A549 (cell line): Measurements from ENCODE around the gene STAB2. TPM values are rescaled to one million over a fixed set of nuclear protein-coding genes. Genes with fewer than 3 reads are reported as not detected.

ENCODE experiments used
- ATAC-seq, 2 experiments: fragments of 200-7000 bp in 1 of 2; fragments of >200 bp in 1 of 2; cut with Nextera tagmentation in 1 of 2; cut with Tn5 transposase in 1 of 2; 3 replicates each; pipeline versions ENCODE4 v1.8.0 to v1.9.1; 2018 to 2020; ENCODE audit warnings: mild to moderate bottlenecking in 1 of 2, moderate library complexity in 1 of 2
- CTCF ChIA-PET: fragments of 300-600 bp; sonication (Branson Sonifier 250); formaldehyde crosslinking; extraction: SDS; loops from one replicate; lab custom pipeline; 2021; ENCODE audit warnings: antibody characterized with exemption, inconsistent platforms; lab: Yijun Ruan, JAX
- POLR2A ChIA-PET: fragments of 350-600 bp; formaldehyde crosslinking; extraction: SDS; loops from one replicate; lab custom pipeline; 2021; ENCODE audit warnings: antibody characterized with exemption, inconsistent platforms; lab: Yijun Ruan, JAX
- DNase-seq, 2 experiments: peaks; one replicate each; pipeline versions ENCODE4 v3.0.0 to v3.0.0-alpha.2; 2011 to 2016; ENCODE audit warnings: low read depth in 1 of 2, low spot score in 1 of 2
- FAIRE-seq: peaks from 2 replicates; lab custom pipeline; 2011; peaks lifted over from hg19 to GRCh38; lab: Jason Lieb, UNC
- H3K27ac ChIP-seq, 2 experiments: fragments of >200 bp; sonication (Bioruptor Twin); formaldehyde crosslinking; 3 replicates each; pipeline ENCODE4 v1.5.1; 2016 to 2017
- H3K4me1 ChIP-seq: fragments of >200 bp; sonication (Bioruptor Twin); formaldehyde crosslinking; 3 replicates; pipeline ENCODE4 v1.6.1; 2016
- H3K4me2 ChIP-seq: fragments of >200 bp; sonication (Bioruptor Twin); formaldehyde crosslinking; 3 replicates; pipeline ENCODE4 v1.6.1; 2016
- H3K4me3 ChIP-seq: fragments of >200 bp; sonication (Bioruptor Twin); formaldehyde crosslinking; 3 replicates; pipeline ENCODE4 v1.5.1; 2016
- H3K9me3 ChIP-seq: fragments of >200 bp; sonication (Bioruptor Twin); formaldehyde crosslinking; 3 replicates; pipeline ENCODE4 v1.6.1; 2016
- CHD2 ChIP-seq: fragments of 150-350 bp; IDR thresholded peaks from 2 replicates; pipeline ENCODE4 v1.6.1; 2014; ENCODE audit warnings: low read length; ENCODE audit not compliant: partially characterized antibody
- EHF ChIP-seq: fragments of 250-450 bp; sonication (Bioruptor Pico); IDR thresholded peaks from 2 replicates; pipeline ENCODE4 v1.5.0; 2020; ENCODE audit warnings: mild to moderate bottlenecking
- EHMT2 ChIP-seq: fragments of 200-600 bp; sonication (generic); IDR thresholded peaks from 2 replicates; pipeline ENCODE4 v1.6.1; 2016; ENCODE audit warnings: antibody characterized with exemption, low read depth, mild to moderate bottlenecking, moderate library complexity
- EP300 ChIP-seq, 2 experiments: fragments of >200 bp; sonication (Bioruptor Twin); formaldehyde crosslinking; IDR thresholded peaks; 2 replicates in 1 of 2; 3 replicates in 1 of 2; pipeline ENCODE4 v1.6.1; 2016 to 2017
- FOSB ChIP-seq: fragments of 250-450 bp; sonication (Bioruptor Pico); IDR thresholded peaks from 2 replicates; pipeline ENCODE4 v1.5.0; 2020; ENCODE audit warnings: mild to moderate bottlenecking, moderate library complexity
- HDAC2 ChIP-seq: fragments of 200-600 bp; sonication (generic); IDR thresholded peaks from 2 replicates; pipeline ENCODE4 v1.6.1; 2016
- HOXB13 ChIP-seq: fragments of 250-450 bp; sonication (Bioruptor Pico); IDR thresholded peaks from 2 replicates; pipeline ENCODE4 v1.5.0; 2020; ENCODE audit warnings: low read depth, mild to moderate bottlenecking, moderate library complexity
- HOXB5 ChIP-seq: fragments of 250-450 bp; sonication (Bioruptor Pico); IDR thresholded peaks from 2 replicates; pipeline ENCODE4 v1.5.0; 2020; ENCODE audit warnings: mild to moderate bottlenecking, moderate library complexity
- JUN ChIP-seq, 2 experiments: fragments of >200 bp; sonication (Bioruptor Twin); formaldehyde crosslinking; IDR thresholded peaks; 2 replicates in 1 of 2; 3 replicates in 1 of 2; pipeline ENCODE4 v1.6.1; 2016 to 2017
- JUNB ChIP-seq: fragments of >200 bp; sonication (Bioruptor Twin); formaldehyde crosslinking; IDR thresholded peaks from 2 replicates; pipeline ENCODE4 v1.6.1; 2016
- MYC ChIP-seq: IDR thresholded peaks from 2 replicates; pipeline ENCODE4 v1.6.1; 2012; ENCODE audit warnings: mild to moderate bottlenecking, inconsistent platforms, low read length, improper control_type of control experiment, borderline replicate concordance
- NFE2L2 ChIP-seq: fragments of 150-350 bp; conservative IDR thresholded peaks from 2 replicates; pipeline ENCODE4 v1.6.1; 2014; ENCODE audit warnings: low read length
- NPAS2 ChIP-seq: fragments of 250-450 bp; sonication (Bioruptor Pico); IDR thresholded peaks from 2 replicates; pipeline ENCODE4 v1.8.0; 2022; ENCODE audit warnings: mild to moderate bottlenecking, moderate library complexity, borderline replicate concordance
- POLR2A ChIP-seq: IDR thresholded peaks from 2 replicates; pipeline ENCODE4 v1.6.1; 2012; ENCODE audit warnings: mild to moderate bottlenecking, low read length
- RAD21 ChIP-seq, 2 experiments: fragments of >200 bp in 1 of 2; sonication (Bioruptor Twin) in 1 of 2; formaldehyde crosslinking in 1 of 2; IDR thresholded peaks in 1 of 2; conservative IDR thresholded peaks in 1 of 2; 2 replicates in 1 of 2; 3 replicates in 1 of 2; pipeline ENCODE4 v1.6.1; 2012 to 2018; ENCODE audit warnings: inconsistent platforms in 1 of 2
- RARB ChIP-seq: fragments of 250-450 bp; sonication (Bioruptor Pico); IDR thresholded peaks from 2 replicates; pipeline ENCODE4 v1.8.0; 2021; ENCODE audit warnings: mild to moderate bottlenecking, moderate library complexity
- RNF2 ChIP-seq: fragments of 200-600 bp; sonication (generic); IDR thresholded peaks from 2 replicates; pipeline ENCODE4 v1.6.1; 2016; ENCODE audit warnings: low read depth, mild to moderate bottlenecking, antibody characterized with exemption, moderate library complexity, borderline replicate concordance
- TP53 ChIP-seq: fragments of 250-450 bp; sonication (Bioruptor Pico); IDR thresholded peaks from 2 replicates; pipeline ENCODE4 v1.5.0; 2021; ENCODE audit warnings: mild to moderate bottlenecking, moderate library complexity
- ZNF302 ChIP-seq: fragments of 250-450 bp; sonication (Bioruptor Pico); IDR thresholded peaks from 2 replicates; pipeline ENCODE4 v1.9.0; 2021; ENCODE audit warnings: inconsistent platforms, mild to moderate bottlenecking, moderate library complexity
- ZSCAN20 ChIP-seq: fragments of 250-450 bp; sonication (Bioruptor Pico); IDR thresholded peaks from 2 replicates; pipeline ENCODE4 v1.8.0; 2022; ENCODE audit warnings: mild to moderate bottlenecking, moderate library complexity
- WGBS: methylation state at CpG from one replicate; pipeline ENCODE4 v1.1.6; 2017; ENCODE audit errors: missing lambda C conversion rate; 5-methylcytosine and 5-hydroxymethylcytosine counted together
- polyA plus RNA-seq, 4 experiments: library from polyadenylated mRNA; depleted of rRNA in 3 of 4; stranded (reverse); fragments of >200 nt; fragmentation: RNase III in 1 of 4; extraction: RNeasy Plus Mini Kit Qiagen cat#74134 plus additional on column Dnase treatment in 1 of 4; gene quantifications; 2 replicates in 3 of 4; 3 replicates in 1 of 4; pipeline ENCODE4 v1.2.3, GENCODE V29; 2011 to 2017
- TF ChIP-seq, protein P1 (sequence below): IDR thresholded peaks from 2 replicates; pipeline ENCODE4 v1.6.1; 2012; ENCODE audit warnings: low read depth, borderline replicate concordance
- TF ChIP-seq, protein P2 (sequence below): fragments of 250-450 bp; sonication (Bioruptor Pico); IDR thresholded peaks from 2 replicates; pipeline ENCODE4 v1.5.0; 2020; ENCODE audit warnings: low read depth, mild to moderate bottlenecking, moderate library complexity
- TF ChIP-seq, protein P3 (sequence below): fragments of 200-600 bp; sonication (generic); IDR thresholded peaks from 2 replicates; pipeline ENCODE4 v1.6.1; 2016; ENCODE audit warnings: antibody characterized with exemption, mild to moderate bottlenecking, moderate library complexity

The STAB2 gene
- polyA plus RNA-seq, 2 of the 4 experiments (the other 2 are of a cell fraction), result not detected

DNA sequence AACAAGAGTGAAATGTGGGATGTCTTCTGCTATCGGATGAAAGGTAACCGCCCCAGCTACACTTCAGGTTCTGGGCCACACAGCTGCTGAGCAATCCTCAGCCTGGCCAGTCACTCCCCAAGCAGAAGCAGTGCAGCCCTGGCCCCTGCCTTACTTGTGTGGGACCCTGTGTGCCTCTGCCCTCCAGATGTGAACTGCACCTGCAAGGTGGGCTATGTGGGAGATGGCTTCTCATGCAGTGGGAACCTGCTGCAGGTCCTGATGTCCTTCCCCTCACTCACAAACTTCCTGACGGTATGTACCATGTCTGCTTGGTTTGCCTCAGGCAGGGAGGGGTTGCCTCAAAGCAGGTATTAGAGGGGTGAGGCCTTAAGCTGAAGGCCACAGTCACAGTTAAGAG is 168.4 kb downstream of the STAB2 start:
- ChIA-PET POLR2A (no interaction called here), CTCF (interaction anchor here (1.5 kb wide), 1 partner anchor 116 kb away, joined by 3 read pairs; no protein-coding TSS in a partner anchor)
- Histone ChIP-seq H3K9me3 (no peaks in the 10 kb centered on the region), H3K4me2 (no peak overlapping the region), H3K27ac (no peak overlapping the region), H3K4me3 (no peak overlapping the region)
- ATAC-seq, result no peak
- TF ChIP-seq RAD21 (conservative IDR thresholded peaks at IDR 0.05 in 1 of 2, IDR thresholded peaks at IDR 0.05 in 1 of 2) (no peak), RARB (CRISPR knock-in tag) (no peak), HOXB5 (CRISPR knock-in tag) (no peak), POLR2A (no peak), HDAC2 (no peak), ZSCAN20 (CRISPR knock-in tag) (no peak), CHD2 (no peak), NFE2L2 (no peak), JUNB (no peak), EP300 (IDR thresholded peaks at IDR 0.05) (no peak), EHF (CRISPR knock-in tag) (no peak), EHMT2 (no peak), NPAS2 (CRISPR knock-in tag) (no peak), RNF2 (no peak), MYC (no peak)
- TF ChIP-seq, protein P1, sequence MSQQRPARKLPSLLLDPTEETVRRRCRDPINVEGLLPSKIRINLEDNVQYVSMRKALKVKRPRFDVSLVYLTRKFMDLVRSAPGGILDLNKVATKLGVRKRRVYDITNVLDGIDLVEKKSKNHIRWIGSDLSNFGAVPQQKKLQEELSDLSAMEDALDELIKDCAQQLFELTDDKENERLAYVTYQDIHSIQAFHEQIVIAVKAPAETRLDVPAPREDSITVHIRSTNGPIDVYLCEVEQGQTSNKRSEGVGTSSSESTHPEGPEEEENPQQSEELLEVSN, result no peak
- TF ChIP-seq, protein P2, sequence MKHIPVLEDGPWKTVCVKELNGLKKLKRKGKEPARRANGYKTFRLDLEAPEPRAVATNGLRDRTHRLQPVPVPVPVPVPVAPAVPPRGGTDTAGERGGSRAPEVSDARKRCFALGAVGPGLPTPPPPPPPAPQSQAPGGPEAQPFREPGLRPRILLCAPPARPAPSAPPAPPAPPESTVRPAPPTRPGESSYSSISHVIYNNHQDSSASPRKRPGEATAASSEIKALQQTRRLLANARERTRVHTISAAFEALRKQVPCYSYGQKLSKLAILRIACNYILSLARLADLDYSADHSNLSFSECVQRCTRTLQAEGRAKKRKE, result no peak
- TF ChIP-seq, protein P3, sequence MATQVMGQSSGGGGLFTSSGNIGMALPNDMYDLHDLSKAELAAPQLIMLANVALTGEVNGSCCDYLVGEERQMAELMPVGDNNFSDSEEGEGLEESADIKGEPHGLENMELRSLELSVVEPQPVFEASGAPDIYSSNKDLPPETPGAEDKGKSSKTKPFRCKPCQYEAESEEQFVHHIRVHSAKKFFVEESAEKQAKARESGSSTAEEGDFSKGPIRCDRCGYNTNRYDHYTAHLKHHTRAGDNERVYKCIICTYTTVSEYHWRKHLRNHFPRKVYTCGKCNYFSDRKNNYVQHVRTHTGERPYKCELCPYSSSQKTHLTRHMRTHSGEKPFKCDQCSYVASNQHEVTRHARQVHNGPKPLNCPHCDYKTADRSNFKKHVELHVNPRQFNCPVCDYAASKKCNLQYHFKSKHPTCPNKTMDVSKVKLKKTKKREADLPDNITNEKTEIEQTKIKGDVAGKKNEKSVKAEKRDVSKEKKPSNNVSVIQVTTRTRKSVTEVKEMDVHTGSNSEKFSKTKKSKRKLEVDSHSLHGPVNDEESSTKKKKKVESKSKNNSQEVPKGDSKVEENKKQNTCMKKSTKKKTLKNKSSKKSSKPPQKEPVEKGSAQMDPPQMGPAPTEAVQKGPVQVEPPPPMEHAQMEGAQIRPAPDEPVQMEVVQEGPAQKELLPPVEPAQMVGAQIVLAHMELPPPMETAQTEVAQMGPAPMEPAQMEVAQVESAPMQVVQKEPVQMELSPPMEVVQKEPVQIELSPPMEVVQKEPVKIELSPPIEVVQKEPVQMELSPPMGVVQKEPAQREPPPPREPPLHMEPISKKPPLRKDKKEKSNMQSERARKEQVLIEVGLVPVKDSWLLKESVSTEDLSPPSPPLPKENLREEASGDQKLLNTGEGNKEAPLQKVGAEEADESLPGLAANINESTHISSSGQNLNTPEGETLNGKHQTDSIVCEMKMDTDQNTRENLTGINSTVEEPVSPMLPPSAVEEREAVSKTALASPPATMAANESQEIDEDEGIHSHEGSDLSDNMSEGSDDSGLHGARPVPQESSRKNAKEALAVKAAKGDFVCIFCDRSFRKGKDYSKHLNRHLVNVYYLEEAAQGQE, result no peak
- TF ChIP-seq, all 56 proteins: peak for 0
- FAIRE-seq (no peak), DNase-seq (no peak)
- 64% methylated on average over 3 of the region's 3 CpGs for WGBS
- no peaks in the 10 kb centered on the region for H3K4me1 ChIP-seq

DNA sequence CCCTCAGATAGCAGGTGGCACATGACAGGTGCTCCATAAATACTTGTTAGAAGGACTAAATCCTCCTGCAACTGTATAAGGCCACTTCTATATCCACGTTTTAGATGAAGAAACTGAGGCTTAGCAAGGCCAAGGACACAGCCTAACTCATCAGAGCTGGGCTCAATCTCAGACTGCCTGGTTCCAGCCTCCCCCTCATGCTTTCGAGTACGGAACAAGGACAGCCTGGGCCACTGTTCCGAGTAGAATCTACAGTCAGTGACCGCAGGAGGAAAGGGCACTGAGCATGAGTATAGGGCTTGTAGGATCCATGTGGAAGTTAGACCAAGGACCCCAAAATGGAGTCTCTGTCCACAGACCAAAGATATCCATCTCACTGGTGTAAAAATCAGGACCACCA is 169.4 kb downstream of the STAB2 start:
- ATAC-seq, result no peak
- Histone ChIP-seq H3K9me3 (no peaks in the 10 kb centered on the region), H3K4me2 (no peak overlapping the region), H3K4me1 (no peaks in the 10 kb centered on the region), H3K27ac (no peak overlapping the region), H3K4me3 (no peak overlapping the region)
- ChIA-PET CTCF (no interaction called here), POLR2A (no interaction called here)
- DNase-seq, result no peak
- 75% methylated on average over 5 of the region's 5 CpGs for WGBS
- TF ChIP-seq HOXB13 (CRISPR knock-in tag), result no peak
- TF ChIP-seq TP53 (CRISPR knock-in tag), result no peak
- TF ChIP-seq, protein P3, result no peak
- no peak for TF ChIP-seq FOSB (CRISPR knock-in tag)
- no peak for TF ChIP-seq JUN (IDR thresholded peaks at IDR 0.05)
- no peak for TF ChIP-seq ZNF302 (CRISPR knock-in tag)
- FAIRE-seq, result no peak
